ENCODE measurements around the gene FBXO41. TPM values are rescaled to one million over a fixed set of nuclear protein-coding genes. Genes with fewer than 3 reads are reported as not detected.

The FBXO41 gene
- total and polyA plus RNA-seq, 9 of the 15 experiments (the other 6 are each of a cell fraction or from before 2014, with no cell fraction given): 0.21 to 8.2 (median 3.5) TPM

- ChIA-PET CTCF (ENCODE audit: low intra/inter-chr PET ratio) (no interaction called here), POLR2A (no interaction called here)
- no peak for FAIRE-seq
Observed at GRCh38 chr2:73208258-73208657, 76.0 kb downstream of the FBXO41 start.

More at GRCh38 chr2:73208258-73208657, 76.0 kb downstream of the FBXO41 start:
- Histone ChIP-seq H3K4me2 (ENCODE audit: insufficient read depth, low read length) (no peak overlapping the region), H3K27me3 (ENCODE audit: control insufficient read depth in 2 of 2, insufficient read depth in 2 of 2, low read length in 2 of 2) (peaks cover 2 to 12% of the 10 kb centered on the region in 2 experiments; a peak in 2 of 5 replicates), H3K27ac (ENCODE audit: extremely low read depth, low read depth, low read length) (no peak overlapping the region), H3K9me3 (replicated peaks; ENCODE audit: control insufficient read depth, insufficient read depth, low read depth, low read length) (no peaks in the 10 kb centered on the region; the same call in 1 of the 2 replicates), H3K36me3 (ENCODE audit: control insufficient read depth, insufficient read depth, low read length) (no peaks in the 10 kb centered on the region), H3K9ac (ENCODE audit: insufficient read depth in 1 of 2, low read depth in 2 of 2, low read length in 2 of 2) (no peak overlapping the region), H3K79me2 (ENCODE audit: control insufficient read depth, insufficient read depth, low read length) (no peaks in the 10 kb centered on the region), H2AFZ (ENCODE audit: low read depth, low read length) (no peak overlapping the region; the same call in 1 of the 2 replicates), H4K20me1 (replicated peaks; ENCODE audit: control insufficient read depth, insufficient read depth, low read length) (no peaks in the 10 kb centered on the region), H3K4me3 (no peak overlapping the region), H3K9me1 (ENCODE audit: control insufficient read depth, insufficient read depth, low read length) (no peaks in the 10 kb centered on the region), H3K4me1 (replicated peaks in 1 of 2; ENCODE audit: control insufficient read depth in 2 of 2, insufficient read depth in 2 of 2, low read length in 2 of 2) (peaks cover 9 to 13% of the 10 kb centered on the region in 2 experiments; a peak in 4 of 5 replicates)
- intact Hi-C loops (cut with micrococcal nuclease): no loop called here
- BruUV-seq (replicated peaks): no TSS peak
- TF ChIP-seq ZNF644 (tag; IDR thresholded peaks at IDR 0.05; ENCODE audit: low read depth) (no peak), ELF4 (CRISPR knock-in tag; IDR thresholded peaks at IDR 0.05) (no peak), NCOA1 (IDR thresholded peaks at IDR 0.05; ENCODE audit: low read depth) (no peak), MYC (IDR thresholded peaks at IDR 0.05; ENCODE audit: low read depth, low read length) (no peak), MYC (CRISPR knock-in tag; IDR thresholded peaks at IDR 0.05; ENCODE audit: borderline replicate concordance, low read depth) (no peak), CBFB (CRISPR knock-in tag; IDR thresholded peaks at IDR 0.05) (no peak), PYGO2 (tag; IDR thresholded peaks at IDR 0.05) (no peak), RERE (CRISPR knock-in tag; IDR thresholded peaks at IDR 0.05; ENCODE audit: borderline replicate concordance) (no peak), ZNF175 (CRISPR knock-in tag; IDR thresholded peaks at IDR 0.05; ENCODE audit: low read depth) (no peak)
- DNase-seq (ENCODE audit: extremely low read depth in 1 of 4, low spot score in 3 of 4) (no peak), ATAC-seq (no peak)
- 31% methylated on average over 3 of the region's 3 CpGs for whole genome bisulfite sequencing (ENCODE audit: insufficient coverage, low coverage, missing lambda C conversion rate)
- in situ Hi-C loops (cut with MboI): no loop called here
